T-helper 22 cell (primary cell): ENCODE results near the gene TMEM69.
"Not testable (repeated sequence)": the region's sequence is repeated elsewhere in the genome, so short reads cannot be mapped to it uniquely, and the experiment has no call there.

ENCODE experiments used
- DNase-seq: peaks from one replicate; pipeline ENCODE4 v3.0.0-alpha.2; 2020; ENCODE audit warnings: low read depth

TMEM69 gene

GRCh38 chr1:45739641-45740156 is 51.7 kb downstream of the TMEM69 start:
- not testable (repeated sequence) for DNase-seq
